Ureter (tissue), 1 donor: ENCODE results near the gene SYNDIG1. TPM values are rescaled to one million over a fixed set of nuclear protein-coding genes. Genes with fewer than 3 reads are reported as not detected.

Experiments used
- DNase-seq: peaks from one replicate; pipeline ENCODE4 v3.0.0-alpha.2; 2020; ENCODE audit warnings: low spot score
- total RNA-seq: library from RNA; stranded (reverse); gene quantifications from one replicate; pipeline ENCODE4 v1.2.4, GENCODE V29; 2023
- donor health status: DM: yes; HTN: yes; CAD: no.

Gene SYNDIG1
- total RNA-seq, 1 donor from 2014 or later: 4.6 TPM

GRCh38 chr20:24674921-24675605 lies 205.6 kb downstream of the SYNDIG1 start:
- DNase-seq: no peak

- DNase-seq: no peak
Observed at GRCh38 chr20:24675651-24676352, 206.4 kb downstream of the SYNDIG1 start.

- no peak for DNase-seq
Observed at GRCh38 chr20:24676353-24676977, 207.0 kb downstream of the SYNDIG1 start.

- no peak for DNase-seq
Observed at GRCh38 chr20:24676978-24677370, 207.5 kb downstream of the SYNDIG1 start.

- no peak for DNase-seq
Observed at GRCh38 chr20:24677626-24678315, 208.3 kb downstream of the SYNDIG1 start.

GRCh38 chr20:24678351-24679106 lies 209.1 kb downstream of the SYNDIG1 start:
- DNase-seq: no peak

- DNase-seq: no peak
Observed at GRCh38 chr20:24679448-24680047, 210.1 kb downstream of the SYNDIG1 start.

- DNase-seq: no peak
Observed at GRCh38 chr20:24681634-24682495, 212.4 kb downstream of the SYNDIG1 start.

GRCh38 chr20:24682496-24682985 lies 213.1 kb downstream of the SYNDIG1 start:
- no peak for DNase-seq

GRCh38 chr20:24683676-24684075 lies 214.2 kb downstream of the SYNDIG1 start:
- no peak for DNase-seq

GRCh38 chr20:24684421-24684871 lies 215.0 kb downstream of the SYNDIG1 start:
- DNase-seq: no peak

- no peak for DNase-seq
Observed at GRCh38 chr20:24684956-24685691, 215.7 kb downstream of the SYNDIG1 start.

GRCh38 chr20:24685736-24686135 lies 216.3 kb downstream of the SYNDIG1 start:
- no peak for DNase-seq

GRCh38 chr20:24686156-24686555 lies 216.7 kb downstream of the SYNDIG1 start:
- DNase-seq: no peak

GRCh38 chr20:24690408-24690807 lies 221.0 kb downstream of the SYNDIG1 start:
- DNase-seq: peak; percentile 29

- peak; percentile 22 for DNase-seq
Observed at GRCh38 chr20:24691901-24692351, 222.5 kb downstream of the SYNDIG1 start.

- DNase-seq: peak; percentile 14
Observed at GRCh38 chr20:24692446-24693200, 223.2 kb downstream of the SYNDIG1 start.

GRCh38 chr20:24693466-24694156 lies 224.2 kb downstream of the SYNDIG1 start:
- peak; percentile 20 for DNase-seq
